Coronary artery (tissue), 2 donors: Measurements from ENCODE around the gene CHEK2.
A peak's percentile ranks its signal among the peaks of the same experiment; 100 is the strongest.

Source experiments
- DNase-seq: peaks from one replicate; pipeline ENCODE4 v3.0.0-alpha.2; 2017; ENCODE audit warnings: low spot score
- H3K27ac ChIP-seq, 2 donors: fragments of 200-600 bp; sonication (generic); one replicate each; pipeline ENCODE4 v1.5.1; 2016 to 2019
- H3K4me3 ChIP-seq: fragments of 200-600 bp; sonication (generic); 2 replicates; pipeline ENCODE4 v1.5.1; 2016; ENCODE audit warnings: mild to moderate bottlenecking, moderate library complexity
- TF ChIP-seq, protein P1 (sequence below): fragments of 200-600 bp; sonication (generic); IDR thresholded peaks from one replicate; pipeline ENCODE4 v1.5.1; 2019; ENCODE audit warnings: antibody characterized with exemption

CHEK2 gene

DNA sequence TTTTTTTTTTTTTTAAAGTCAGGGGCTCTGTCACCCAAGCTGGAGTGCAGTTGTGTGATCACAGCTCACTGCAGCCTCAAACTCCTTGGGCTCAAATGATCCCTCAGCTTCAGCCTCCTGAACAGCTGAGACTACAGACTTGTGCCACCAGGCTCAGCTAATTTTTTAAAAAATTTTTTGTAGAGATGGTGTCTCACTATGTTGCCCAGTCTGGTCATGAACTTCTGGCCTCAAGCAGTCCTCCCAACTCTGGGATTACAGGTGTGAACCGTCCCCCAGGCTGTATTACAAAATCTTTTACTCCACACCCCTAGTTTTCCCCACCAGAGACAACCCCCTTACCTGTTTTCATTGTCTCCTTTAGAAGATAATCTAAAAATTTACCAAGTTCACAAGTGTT, 32.8 kb upstream of the CHEK2 start:
- no peak overlapping the region for H3K4me3 ChIP-seq
- H3K27ac ChIP-seq, result no peak overlapping the region
- TF ChIP-seq, protein P1, sequence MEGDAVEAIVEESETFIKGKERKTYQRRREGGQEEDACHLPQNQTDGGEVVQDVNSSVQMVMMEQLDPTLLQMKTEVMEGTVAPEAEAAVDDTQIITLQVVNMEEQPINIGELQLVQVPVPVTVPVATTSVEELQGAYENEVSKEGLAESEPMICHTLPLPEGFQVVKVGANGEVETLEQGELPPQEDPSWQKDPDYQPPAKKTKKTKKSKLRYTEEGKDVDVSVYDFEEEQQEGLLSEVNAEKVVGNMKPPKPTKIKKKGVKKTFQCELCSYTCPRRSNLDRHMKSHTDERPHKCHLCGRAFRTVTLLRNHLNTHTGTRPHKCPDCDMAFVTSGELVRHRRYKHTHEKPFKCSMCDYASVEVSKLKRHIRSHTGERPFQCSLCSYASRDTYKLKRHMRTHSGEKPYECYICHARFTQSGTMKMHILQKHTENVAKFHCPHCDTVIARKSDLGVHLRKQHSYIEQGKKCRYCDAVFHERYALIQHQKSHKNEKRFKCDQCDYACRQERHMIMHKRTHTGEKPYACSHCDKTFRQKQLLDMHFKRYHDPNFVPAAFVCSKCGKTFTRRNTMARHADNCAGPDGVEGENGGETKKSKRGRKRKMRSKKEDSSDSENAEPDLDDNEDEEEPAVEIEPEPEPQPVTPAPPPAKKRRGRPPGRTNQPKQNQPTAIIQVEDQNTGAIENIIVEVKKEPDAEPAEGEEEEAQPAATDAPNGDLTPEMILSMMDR, result no peak
- DNase-seq, result no peak

GRCh38 chr22:28773461-28773867, 31.8 kb upstream of the CHEK2 start:
- H3K4me3 ChIP-seq, result peak overlapping the region; percentile 94
- peak overlapping the region; percentile 99 to 100 for H3K27ac ChIP-seq
- DNase-seq, result no peak
- TF ChIP-seq, protein P1, result no peak

DNA sequence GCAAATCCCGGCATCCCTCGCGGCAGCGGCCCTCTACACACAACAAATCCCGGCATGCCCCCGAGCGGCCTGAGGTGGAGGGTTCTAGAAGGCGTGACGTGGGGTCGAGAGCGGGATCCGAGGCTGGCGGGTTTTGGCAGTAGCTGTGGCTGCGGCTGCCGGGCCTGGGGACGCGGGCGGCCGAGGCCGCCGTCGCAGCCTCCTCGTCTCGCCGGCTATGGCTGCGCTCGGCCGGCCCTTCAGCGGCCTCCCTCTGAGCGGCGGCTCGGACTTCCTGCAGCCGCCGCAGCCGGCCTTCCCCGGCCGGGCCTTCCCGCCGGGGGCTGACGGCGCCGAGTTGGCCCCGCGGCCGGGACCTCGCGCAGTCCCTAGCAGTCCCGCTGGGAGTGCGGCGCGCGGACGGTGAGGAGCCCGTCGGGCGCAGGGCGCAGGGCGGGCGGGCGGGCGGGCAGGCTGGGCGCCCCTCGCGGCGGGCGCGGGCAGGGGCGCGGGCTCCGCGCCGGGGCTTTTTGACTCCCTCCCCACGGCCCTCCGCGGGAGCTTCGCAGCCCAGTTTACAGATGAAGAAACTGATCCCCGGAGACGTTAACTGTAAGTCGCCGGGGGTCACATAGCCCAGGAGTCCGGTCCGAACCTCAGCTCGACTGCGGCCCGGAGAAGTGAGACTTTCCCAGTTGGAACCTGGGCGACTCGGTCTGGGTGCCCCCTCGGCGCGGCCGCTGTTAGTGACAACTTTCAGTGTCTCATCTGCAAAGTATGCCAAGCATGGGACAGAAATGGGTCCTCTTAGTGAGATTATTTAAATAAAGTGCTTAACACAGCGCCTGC, 31.2 kb upstream of the CHEK2 start, which contains the start of gene CCDC117:
CCDC117 (plus strand) TSS at position 63 of the 828 bp plus-strand sequence; CDS start at position 218, 155 bp downstream.
- TF ChIP-seq, protein P1, result no peak
- H3K27ac ChIP-seq, result peak within 1 kb of the TSS; percentile 99 to 100
- peak; percentile 93 for DNase-seq
- H3K4me3 ChIP-seq, result peak within 1 kb of the TSS; percentile 94

DNA sequence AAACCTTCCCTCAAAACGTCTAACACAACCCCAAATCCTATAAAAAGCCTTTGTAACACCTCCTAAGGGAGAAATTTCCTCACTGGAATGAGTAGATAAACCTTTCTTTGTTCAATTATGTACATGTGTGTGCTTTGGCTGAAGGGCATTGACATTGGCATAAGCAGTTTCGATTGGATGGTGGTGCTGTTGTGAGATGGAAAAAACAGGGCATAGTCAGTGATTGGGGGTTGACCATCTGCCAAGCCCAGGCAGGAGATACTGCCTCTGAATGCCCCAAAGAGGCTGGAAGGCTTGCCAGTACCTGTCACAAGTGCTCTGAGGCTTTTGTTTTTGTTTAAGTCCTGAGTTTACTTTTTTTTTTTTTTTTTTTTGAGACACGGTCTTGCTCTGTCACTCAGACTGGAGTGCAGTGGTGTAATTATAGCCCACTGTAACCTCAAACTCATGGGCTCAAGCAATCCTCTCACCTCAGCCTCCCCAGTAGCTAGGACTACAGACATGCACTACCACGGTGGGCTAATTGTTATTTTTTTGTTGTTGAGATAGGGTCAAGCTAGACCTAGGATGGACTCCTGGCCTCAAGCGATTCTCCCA, 29.7 kb upstream of the CHEK2 start:
- Histone ChIP-seq H3K27ac (no peak overlapping the region), H3K4me3 (no peak overlapping the region)
- DNase-seq, result no peak
- TF ChIP-seq, protein P1, result no peak

DNA sequence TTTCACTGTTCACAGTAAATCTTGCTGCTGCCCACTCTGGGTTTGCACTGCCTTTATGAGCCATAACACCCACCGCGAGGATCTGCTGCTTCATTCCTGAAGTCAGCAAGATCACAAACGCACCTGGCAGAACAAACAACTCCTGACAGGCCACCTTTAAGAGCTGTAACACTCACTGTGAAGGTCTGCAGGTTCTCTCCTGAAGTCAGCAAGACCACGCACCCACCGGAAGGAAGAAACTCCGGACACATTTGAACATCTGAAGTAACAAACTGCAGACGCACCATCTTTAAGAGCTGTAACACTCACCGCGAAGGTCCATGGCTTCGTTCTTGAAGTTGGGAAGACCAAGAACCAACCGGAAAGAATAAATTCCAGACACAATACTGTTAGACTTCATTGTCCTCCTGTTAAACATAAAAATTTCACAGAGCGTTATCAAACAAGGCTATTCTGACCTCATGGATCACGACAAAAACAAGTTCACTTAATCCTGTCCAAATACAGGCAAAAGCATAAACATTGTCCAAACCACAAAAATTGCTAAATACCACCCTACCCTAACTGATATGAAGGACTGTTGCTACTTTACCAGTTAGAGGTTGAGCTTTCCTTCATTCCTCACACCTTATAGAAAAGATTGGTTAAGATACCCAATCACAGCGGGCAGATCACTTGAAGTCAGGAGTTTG, 27.9 kb upstream of the CHEK2 start:
- DNase-seq, result no peak
- Histone ChIP-seq H3K27ac (no peak overlapping the region), H3K4me3 (no peak overlapping the region)
- TF ChIP-seq, protein P1, result no peak

- TF ChIP-seq, protein P1, result no peak
- no peak overlapping the region for H3K4me3 ChIP-seq
- no peak for DNase-seq
- no peak overlapping the region for H3K27ac ChIP-seq
These were observed 27.2 kb upstream of the CHEK2 start for GRCh38 chr22:28768701-28769393.
